BJ (cell line): ENCODE measurements around the gene FZD7. TPM values are rescaled to one million over a fixed set of nuclear protein-coding genes. Genes with fewer than 3 reads are reported as not detected.

ENCODE experiments used
- CTCF ChIA-PET: fragments of 350-600 bp; formaldehyde crosslinking; extraction: SDS; loops from one replicate; lab custom pipeline; 2021; ENCODE audit warnings: antibody characterized with exemption, inconsistent platforms; lab: Yijun Ruan, JAX
- POLR2A ChIA-PET: fragments of 300-600 bp; sonication (Branson Sonifier 250); formaldehyde crosslinking; extraction: SDS; loops from one replicate; lab custom pipeline; 2021; ENCODE audit warnings: antibody characterized with exemption; lab: Charles Lee
- DNase-seq: peaks from one replicate; pipeline ENCODE4 v3.0.0-alpha.2; 2011; ENCODE audit warnings: low read depth
- H3K27me3 ChIP-seq: 2 replicates; pipeline ENCODE4 v1.6.0; 2011; ENCODE audit warnings: low read length; ENCODE audit not compliant: control insufficient read depth, insufficient read depth
- H3K36me3 ChIP-seq: 2 replicates; pipeline ENCODE4 v1.5.1; 2011; ENCODE audit warnings: low read length; ENCODE audit not compliant: control insufficient read depth, insufficient read depth
- H3K4me3 ChIP-seq: 2 replicates; pipeline ENCODE4 v1.5.1; 2011; ENCODE audit warnings: low read depth, mild to moderate bottlenecking, control low read depth, low read length
- polyA minus RNA-seq: library from RNA; depleted of rRNA, polyadenylated mRNA; stranded (reverse); fragments of >200 nt; gene quantifications from 2 replicates; pipeline ENCODE4 v1.2.3, GENCODE V29; 2011; rRNA and poly(A)+ RNA removed
- polyA plus RNA-seq: library from polyadenylated mRNA; depleted of rRNA; stranded (reverse); fragments of >200 nt; gene quantifications from 2 replicates; pipeline ENCODE4 v1.2.3, GENCODE V29; 2011; rRNA removed
- TF ChIP-seq, protein P1 (sequence below): IDR thresholded peaks from 2 replicates; pipeline ENCODE4 v1.5.1; 2011; ENCODE audit warnings: low read depth, mild to moderate bottlenecking, control low read depth, inconsistent platforms, low read length, moderate library complexity; ENCODE audit not compliant: insufficient read depth

The FZD7 gene
- 42.6 and 46.4 TPM in 2 replicates for polyA plus RNA-seq
- polyA minus RNA-seq: 85.6 and 95.1 TPM in 2 replicates

DNA sequence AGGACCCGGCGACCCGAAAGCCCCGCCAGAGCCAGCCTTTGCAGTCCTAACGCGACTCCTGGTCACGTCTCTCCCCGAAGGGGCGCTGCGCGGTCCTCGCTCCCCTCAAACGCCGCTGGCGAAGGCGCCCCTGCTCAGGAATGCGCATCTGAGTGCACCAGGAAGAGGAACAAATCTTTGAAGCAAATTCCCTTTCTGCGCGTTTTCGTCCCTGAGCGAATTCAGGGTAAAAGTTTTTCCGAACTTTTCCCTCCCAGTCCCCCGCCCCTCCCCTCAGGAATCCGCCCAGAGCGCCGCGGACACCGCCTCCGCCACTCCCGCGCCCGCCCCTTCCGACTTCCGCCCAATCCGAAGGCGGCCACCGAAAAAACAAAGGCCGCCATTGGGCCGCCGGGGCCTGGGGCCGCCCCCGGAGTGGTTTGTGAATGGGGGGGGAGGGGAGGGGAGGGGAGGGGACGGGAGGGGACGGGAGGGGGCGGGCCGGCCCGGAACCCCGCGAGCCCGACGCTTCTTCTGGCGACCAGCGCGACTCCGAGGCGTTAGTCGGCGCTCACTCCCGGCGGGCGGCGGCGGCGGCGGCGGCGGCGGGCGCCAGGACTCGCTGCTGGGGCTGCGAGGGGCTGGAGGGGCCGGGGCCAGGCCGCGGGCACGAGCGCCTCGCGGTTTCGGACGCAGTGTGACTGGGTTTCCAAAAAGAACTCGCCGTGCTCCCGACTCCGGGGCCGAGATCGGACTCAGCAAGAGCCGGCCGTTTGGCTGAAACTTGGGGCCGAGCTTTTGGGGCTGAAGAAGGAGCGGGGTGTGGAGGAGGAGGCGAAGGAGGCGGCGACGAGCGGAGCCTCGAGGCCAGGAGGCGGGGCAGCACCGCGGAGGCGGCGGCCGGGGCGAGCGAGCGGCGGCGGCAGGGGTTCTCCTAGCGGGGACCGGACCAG, at the start of gene FZD7:
FZD7 (plus strand) TSS at position 539 of the 932 bp plus-strand sequence. CDS start 793 bp downstream, outside the sequence.
- peak; percentile 62 for DNase-seq
- no peaks in the 10 kb centered on the region for H3K27me3 ChIP-seq
- POLR2A ChIA-PET: interaction anchor here (0.6 kb wide), 1 partner anchor 1541 kb away, joined by 3 read pairs; no protein-coding TSS in a partner anchor
- H3K36me3 ChIP-seq: peaks cover 18% of the 10 kb centered on the region
- TF ChIP-seq, protein P1, sequence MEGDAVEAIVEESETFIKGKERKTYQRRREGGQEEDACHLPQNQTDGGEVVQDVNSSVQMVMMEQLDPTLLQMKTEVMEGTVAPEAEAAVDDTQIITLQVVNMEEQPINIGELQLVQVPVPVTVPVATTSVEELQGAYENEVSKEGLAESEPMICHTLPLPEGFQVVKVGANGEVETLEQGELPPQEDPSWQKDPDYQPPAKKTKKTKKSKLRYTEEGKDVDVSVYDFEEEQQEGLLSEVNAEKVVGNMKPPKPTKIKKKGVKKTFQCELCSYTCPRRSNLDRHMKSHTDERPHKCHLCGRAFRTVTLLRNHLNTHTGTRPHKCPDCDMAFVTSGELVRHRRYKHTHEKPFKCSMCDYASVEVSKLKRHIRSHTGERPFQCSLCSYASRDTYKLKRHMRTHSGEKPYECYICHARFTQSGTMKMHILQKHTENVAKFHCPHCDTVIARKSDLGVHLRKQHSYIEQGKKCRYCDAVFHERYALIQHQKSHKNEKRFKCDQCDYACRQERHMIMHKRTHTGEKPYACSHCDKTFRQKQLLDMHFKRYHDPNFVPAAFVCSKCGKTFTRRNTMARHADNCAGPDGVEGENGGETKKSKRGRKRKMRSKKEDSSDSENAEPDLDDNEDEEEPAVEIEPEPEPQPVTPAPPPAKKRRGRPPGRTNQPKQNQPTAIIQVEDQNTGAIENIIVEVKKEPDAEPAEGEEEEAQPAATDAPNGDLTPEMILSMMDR: peak; percentile 35; the same call in 1 of the 2 replicates
- H3K4me3 ChIP-seq: peak within 1 kb of the TSS; percentile 91
- CTCF ChIA-PET: interaction anchor here (1.0 kb wide), 1 partner anchor 179 kb away, joined by 3 read pairs; no protein-coding TSS in a partner anchor

DNA sequence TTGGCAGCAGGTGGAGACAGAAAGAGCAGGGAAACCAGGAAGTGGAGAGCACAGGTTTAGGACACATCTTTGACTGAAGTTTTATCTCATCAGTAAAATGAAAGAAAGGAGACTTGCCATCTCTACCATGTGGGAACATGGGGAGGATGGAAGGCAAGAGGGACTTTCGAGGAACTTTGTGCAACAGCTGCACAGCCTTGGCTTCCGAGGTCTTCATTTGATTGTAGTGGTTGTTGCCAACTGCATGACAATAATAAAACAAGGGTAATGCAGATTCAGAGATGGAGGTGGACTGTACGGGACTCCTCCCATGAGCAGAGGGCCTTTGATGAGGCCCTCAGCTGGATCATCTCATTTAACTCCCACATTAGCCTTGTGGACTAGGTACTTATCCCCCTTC, 49.3 kb upstream of the FZD7 start:
- Histone ChIP-seq H3K36me3 (no peaks in the 10 kb centered on the region), H3K4me3 (no peak overlapping the region), H3K27me3 (no peaks in the 10 kb centered on the region)
- CTCF ChIA-PET: interaction anchor here (1.2 kb wide), 1 partner anchor 18 kb away, joined by 5 read pairs; no protein-coding TSS in a partner anchor
- POLR2A ChIA-PET: no interaction called here
- DNase-seq: no peak
- TF ChIP-seq, protein P1: no peak

GRCh38 chr2:201984800-201985525, 48.7 kb upstream of the FZD7 start:
- Histone ChIP-seq H3K27me3 (no peaks in the 10 kb centered on the region), H3K4me3 (no peak overlapping the region), H3K36me3 (no peaks in the 10 kb centered on the region)
- POLR2A ChIA-PET: no interaction called here
- TF ChIP-seq, protein P1: no peak
- CTCF ChIA-PET: interaction anchor here (1.2 kb wide), 1 partner anchor 18 kb away, joined by 5 read pairs; no protein-coding TSS in a partner anchor
- no peak for DNase-seq

DNA sequence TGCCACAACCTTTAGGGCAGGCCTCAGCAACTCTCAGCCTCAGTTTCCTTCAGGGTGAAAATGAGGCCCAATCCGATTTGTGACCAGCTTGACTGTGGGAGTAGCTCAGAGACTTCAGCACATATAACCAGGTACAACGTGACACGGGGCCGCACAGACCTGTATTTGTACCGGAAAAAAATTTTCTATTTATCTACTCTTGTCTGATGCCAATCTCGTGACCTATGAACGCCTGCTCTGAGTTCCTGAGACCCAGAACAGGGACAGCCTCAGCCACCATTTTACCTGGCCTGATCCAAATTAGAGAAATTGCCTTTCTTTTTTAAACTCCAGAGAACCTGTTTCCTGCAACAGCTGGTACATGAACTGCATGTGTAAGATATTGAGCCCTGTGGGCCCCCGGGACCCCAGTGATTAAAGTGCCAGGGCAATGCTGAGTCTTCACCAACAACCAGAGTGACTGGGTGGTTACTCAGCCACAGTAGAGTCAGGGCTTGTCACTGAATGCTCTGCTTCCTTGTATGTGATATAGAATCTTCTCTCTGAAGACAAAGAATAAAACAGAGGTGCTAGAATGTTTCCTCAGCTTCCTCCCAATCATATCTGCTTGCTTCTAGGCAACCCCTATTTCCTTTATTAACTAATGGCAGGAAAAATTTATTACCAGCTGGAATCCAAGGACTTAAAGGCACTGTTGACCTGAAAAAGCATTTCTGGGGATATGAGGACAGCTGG, 47.8 kb upstream of the FZD7 start:
- no peaks in the 10 kb centered on the region for H3K27me3 ChIP-seq
- ChIA-PET POLR2A (no interaction called here), CTCF (no interaction called here)
- DNase-seq: no peak
- H3K36me3 ChIP-seq: no peaks in the 10 kb centered on the region
- no peak overlapping the region for H3K4me3 ChIP-seq
- TF ChIP-seq, protein P1: no peak
